ENCODE measurements around the gene KDM2B.

KDM2B gene

DNA sequence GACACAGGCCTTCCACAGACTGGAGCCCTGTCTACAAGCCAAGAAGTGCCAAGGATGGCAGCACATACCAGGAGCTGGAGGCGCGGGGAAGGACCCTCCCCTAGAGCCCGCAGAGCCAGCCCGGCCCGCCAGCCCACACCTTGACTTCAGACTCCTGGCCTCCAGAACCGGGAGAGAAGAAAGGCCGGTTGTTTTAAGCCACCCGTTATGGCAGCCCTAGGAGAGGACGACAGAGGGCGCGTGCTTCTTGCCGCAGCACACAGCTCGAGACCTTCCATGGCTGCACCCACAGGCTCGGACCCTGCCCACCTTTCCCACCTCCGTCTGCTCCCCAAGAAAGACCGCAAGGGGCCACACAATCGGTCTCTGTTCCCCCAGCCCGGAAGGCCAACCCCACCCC, 127.2 kb downstream of the KDM2B start:
- no peak for DNase-seq

DNA sequence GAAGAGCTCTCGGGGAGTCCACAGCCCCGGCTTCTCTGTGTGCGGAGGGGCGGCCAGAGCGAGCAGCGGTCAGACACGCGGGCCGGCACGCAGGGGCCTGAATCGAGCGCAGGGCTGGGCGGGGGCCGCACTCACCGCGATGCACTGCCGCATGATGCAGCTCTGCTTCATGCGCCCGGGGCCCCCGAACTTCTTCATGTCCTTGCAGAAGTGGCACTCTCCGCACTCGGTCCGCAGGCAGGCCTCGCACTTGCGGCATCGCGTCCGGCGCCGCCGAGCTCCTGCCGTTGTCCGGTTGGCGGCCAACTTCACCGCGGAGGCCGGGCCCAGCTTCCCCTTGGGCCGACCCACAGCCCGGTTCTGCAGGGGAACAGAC, 127.8 kb downstream of the KDM2B start:
- no peak for DNase-seq

DNA sequence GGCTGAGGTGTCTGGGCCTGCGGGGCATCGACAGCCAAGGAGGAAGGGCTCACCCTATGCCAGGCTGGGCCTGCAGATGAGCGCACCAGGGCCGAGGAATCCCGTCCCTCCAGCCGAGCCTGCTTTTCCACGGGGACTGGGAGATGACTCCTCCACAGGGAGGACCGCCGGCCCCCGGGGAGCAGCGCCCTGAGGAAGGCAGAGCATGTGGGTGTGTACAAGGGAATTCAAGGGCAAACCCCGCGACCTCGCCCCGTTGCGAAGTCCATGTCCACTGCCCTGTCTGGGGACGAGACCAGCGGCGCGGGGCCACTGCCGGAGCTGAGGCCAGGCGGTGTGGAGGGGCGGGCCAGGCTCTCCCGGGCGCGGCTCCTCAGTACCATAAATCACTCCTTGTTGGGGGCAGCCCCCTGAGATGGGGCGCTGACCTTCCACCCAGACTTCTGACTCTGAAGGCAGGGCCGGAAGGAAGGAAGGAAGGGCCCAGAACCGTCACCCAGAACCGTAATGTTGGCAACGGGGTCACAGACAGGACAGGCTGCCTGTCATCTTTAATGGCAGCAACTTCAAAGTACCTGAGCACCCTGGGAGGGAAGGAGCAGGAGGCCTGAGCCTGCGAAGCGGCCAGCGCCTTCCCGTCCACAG, 128.4 kb downstream of the KDM2B start:
- DNase-seq: no peak

DNA sequence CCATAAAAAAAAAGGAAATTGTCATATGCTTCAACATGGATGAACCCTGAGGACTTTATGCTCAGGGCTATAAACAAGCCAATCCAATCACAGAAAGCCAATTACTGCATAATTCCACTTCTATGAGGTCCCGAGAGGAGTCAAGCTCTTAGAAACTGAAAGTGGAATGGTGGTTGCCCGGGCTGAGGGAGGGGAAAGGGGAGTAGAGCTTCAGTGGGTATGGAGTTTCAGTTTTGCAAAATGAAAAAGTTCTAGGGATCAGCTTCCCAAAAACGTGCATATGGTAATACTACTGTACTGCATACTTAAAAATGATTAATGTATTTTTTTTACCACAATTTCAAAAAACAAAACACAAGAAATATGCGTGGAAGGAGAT, 128.9 kb downstream of the KDM2B start:
- DNase-seq: no peak

DNA sequence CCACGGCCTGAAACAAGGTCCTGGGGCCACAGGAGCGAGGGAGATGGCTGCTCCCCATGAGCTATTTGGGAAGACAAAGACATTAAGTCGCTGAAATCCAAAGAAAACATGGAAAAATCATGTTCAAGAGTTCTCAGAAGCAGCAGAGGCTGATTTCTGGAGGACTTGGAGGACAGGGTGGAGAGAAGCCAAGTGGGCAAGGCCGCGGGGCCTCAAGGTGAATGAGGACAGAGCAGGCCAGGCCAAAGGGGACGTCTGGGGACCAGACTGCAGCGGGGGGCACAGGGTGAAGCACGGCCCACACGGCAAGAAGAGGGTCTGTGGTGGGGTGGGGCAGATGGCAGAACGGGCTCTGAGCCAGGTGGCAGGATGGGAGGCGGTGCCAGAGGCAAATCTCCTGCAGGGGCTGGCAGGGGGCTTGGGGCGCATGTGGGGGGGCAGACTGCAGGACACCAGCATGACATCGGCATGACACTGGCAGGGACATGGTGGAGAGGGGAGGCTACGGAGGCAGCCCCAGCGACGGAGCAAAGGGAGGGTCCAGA, 132.0 kb downstream of the KDM2B start:
- no peak for DNase-seq

DNA sequence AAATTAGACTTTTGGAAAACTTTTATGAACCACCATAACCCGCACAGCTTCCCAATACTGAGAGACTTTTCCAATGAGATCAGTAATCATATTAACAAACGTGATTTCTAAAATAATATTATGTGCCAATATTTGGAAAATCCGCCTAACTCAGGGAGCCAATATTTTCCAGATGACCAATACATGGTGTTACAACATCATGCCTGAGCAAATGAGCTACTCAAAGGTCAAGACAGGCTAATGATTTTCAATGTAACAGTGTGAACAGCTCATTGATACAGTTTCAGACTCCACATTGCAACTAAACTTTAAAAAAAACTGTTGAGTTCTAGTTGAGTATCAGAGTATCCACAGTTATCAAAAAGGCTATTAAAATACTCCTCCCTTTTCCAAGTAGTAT, 134.1 kb downstream of the KDM2B start:
- DNase-seq: no peak

DNA sequence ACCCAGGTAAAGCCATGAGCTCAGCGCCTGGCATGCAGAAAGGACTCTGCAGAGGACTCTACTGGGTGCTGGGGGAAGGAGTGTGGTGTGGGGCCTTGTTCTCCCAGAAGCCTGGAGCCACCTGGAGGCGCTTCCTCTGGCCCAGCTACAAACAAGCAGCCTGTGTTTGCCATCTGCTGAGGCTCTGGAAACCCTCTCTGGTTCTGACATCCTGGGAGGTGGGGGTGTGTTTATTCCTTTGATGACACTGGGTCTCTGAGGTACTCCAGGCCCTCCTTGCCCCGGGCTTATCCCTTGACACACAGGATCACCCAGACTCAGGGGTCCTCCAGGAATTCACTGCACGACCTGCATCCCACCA, 136.0 kb downstream of the KDM2B start:
- no peak for DNase-seq

DNA sequence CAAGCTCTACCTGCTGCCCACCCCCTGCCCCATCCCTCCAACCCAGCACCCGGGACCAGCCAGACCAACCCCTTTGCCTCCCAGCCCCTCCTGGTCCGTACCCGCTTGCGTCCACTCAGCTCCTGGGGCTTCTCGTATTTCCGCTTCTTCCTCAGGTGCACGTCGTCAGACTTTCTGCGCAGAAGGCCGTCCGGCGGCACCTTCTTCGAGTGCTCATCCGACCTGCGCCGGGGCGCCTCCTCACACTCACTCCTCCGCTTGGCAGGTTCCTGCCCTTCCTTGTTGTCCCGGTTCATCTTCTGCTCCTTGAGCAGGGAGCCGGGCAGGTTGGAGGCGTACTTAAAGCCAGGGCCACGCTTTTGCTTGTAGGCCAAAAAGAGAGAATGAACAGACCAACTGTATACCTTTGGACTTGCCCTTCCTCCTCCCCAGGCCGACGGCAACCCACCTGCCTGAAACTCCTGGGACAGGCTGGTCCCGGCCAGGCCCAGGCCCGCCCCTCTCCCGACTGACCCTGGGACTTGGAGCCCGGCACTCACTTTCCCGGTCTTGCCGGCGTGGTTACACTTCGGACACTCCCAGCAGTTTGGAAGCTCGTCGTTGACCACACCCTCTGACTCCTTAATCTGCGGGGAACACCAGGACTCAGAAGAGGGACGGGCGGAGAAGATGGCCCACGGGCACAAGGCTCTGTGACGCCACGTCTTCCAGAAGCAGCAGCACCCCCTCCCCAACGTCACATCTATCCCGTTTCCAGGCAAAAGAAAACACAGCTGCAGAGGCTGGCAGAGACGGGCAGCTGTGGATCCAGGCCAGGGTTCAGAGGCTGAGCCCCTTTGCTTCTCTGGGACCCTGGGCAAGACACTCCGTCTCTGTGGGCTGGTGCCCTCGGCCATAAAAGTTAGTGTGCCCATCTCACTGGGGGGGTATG, 136.6 kb downstream of the KDM2B start:
- DNase-seq: no peak

DNA sequence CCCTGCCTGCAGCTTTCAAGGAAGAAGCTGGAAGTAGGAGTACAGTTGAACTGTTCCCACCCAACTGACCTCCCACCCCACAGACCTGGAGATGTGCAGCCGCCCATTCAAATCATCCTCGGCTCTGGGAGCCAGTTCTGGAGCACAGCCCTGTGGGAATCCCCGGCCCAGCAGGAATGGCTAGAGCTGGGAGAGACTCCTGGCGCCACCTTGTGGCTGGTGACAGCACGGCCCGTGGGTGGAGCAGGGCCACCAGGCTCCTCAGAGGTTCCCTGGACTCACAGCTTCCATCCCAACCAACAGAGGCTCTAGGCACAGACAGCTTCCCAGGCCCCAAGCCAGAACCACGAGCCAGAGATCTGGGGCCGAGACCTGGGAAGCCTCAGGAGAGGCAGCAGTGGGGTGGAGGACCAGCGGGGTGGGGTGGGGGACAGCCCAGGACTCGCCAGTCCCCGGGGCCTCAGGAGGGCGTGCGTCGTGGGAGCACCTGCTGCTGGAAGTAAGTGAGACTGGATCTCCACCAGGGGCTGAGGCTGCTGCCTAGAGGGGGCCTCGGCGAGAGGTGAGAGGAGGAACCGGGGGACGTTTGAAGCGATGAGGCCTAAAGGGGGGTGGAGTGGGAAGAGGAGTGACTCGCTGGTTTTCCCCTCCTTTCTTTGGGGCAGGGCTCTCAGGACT, 137.5 kb downstream of the KDM2B start:
- DNase-seq: peak; percentile 78

DNA sequence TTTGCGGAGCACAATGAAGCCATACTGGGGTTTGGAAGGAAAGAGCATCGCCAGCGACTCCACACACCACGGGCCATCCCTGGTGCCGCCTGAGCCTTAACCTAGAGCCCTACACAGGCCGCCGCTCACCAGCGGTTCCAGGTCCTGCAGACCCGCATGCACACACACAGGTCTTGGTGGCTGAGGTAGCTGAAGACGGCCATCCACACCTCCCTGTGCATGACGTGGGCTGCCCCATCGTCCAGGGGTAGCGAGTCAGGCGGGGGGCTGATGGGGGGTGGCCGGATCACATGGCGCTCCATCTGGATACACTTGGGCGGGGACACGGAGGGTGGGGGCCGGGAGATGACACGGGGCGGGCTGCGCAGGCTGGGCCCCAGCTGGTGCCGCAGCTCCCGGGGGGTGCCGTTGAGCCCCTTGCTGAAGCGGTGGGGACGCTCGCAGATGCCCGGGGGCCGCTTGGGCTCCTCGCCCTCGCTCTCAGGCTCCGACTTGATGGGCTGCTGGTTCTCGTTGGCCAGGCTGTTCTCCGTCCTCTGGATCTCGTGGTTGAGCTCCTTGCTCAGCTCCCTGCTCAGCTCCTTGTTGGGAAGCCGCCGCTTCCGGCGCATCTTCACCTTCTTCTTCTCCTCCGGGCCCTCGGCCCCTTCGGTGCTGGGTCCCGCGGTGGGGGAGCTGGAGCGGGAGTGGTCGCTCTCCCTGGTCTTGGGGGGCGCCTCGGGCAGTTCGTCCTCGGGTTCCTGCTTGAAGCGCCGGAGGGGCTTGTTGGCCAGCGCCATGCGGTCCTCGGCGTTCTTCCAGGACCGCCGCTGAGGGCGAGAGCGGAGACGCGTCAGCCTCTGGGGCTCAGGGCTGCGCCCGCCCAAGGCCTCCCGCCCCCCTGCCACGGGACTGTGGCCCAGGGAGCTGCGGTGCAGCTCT, 138.5 kb downstream of the KDM2B start:
- DNase-seq: no peak

DNA sequence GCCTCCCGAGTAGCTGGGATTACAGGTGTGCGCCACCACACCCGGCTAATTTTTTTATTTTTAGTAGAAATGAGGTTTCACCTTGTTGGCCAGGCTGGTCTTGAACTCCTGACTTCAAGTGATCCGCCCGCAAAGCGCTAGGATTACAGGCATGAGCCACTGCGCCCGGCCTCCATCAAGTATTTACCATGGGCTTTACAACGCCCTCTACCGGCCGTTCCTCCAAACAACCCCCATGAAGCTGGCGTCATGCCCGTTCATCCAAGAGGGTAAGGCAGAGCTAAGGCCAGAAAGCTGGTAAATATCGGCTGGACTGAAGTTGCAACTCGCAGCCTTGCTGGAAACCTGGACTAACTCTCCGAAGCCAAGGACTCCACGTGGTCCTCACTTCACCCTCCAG, 139.3 kb downstream of the KDM2B start:
- no peak for DNase-seq

DNA sequence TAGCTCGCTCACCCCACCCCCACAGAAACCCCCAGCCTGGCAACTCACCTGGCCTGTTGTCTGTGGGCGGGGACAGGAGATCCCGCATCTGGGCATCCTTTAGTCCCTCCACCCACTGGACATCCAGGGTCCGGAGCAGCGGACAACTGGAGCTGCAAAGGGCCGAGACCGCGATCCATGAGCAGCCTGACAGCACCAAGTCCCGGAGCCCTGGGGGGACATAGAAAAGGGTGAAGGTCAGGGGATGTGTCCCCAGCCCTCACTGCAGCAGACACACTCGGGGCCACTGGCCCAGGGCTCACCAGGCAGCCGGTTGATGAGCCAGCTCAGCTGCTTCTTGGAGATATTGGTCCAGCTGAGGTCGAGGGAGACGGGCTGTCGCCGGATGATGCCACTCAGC, 140.1 kb downstream of the KDM2B start:
- no peak for DNase-seq

DNA sequence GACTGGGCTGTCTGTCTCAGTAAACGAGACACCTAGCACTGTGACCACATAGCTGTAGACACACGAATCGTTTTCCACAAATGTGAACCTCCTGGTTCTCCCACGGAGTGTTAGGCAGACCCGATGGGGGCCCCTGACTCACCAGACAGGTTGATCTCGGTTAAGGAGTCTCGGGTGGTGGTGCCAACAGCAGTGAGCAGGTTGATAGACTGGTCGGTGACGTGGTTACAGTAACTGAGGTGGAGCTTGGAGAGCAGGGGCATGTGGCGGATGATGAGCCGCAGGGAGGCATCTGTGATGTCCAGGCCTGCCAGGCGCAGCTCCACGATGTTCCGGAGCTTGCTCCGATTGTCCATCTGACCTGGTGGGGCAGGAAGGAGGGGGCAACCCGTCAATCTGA, 141.1 kb downstream of the KDM2B start:
- DNase-seq: no peak

DNA sequence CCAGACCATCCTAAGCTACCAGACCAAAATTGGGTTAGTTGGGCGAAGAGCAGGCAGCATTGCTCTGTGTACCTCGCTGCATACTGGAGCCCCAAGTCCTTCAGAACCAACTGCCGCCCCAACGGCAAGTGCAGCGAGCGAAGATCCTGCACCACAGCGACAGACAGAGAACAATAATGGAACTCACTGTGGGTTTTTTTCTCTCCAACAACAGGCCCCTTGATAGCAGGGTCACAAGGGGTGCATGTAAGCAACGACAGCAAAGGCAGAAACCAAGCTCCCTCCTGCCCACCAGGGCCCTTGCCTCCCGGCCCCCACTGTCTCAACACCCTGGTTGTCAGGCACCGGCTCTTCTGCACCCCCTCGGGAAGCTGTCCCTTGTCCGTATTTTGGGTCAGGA, 141.9 kb downstream of the KDM2B start:
- no peak for DNase-seq

DNA sequence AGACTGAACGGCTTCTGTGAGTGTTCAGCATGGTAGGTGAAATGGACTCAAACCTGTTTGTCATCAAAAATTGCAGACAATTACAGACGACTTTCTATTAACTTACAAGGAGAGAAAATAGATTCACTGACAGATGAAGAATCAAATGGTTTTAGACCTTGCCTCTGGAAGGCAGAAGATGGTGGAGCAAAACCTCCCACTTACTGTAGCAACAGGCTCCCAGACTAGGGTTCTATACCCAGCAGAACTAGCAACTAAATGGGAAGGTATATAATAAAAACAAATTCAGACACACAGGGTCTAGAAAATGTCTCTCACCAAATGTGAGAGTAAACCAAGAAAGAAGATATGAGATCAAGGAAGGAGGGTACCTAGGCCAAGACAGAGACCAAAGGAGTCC, 144.1 kb downstream of the KDM2B start:
- no peak for DNase-seq

DNA sequence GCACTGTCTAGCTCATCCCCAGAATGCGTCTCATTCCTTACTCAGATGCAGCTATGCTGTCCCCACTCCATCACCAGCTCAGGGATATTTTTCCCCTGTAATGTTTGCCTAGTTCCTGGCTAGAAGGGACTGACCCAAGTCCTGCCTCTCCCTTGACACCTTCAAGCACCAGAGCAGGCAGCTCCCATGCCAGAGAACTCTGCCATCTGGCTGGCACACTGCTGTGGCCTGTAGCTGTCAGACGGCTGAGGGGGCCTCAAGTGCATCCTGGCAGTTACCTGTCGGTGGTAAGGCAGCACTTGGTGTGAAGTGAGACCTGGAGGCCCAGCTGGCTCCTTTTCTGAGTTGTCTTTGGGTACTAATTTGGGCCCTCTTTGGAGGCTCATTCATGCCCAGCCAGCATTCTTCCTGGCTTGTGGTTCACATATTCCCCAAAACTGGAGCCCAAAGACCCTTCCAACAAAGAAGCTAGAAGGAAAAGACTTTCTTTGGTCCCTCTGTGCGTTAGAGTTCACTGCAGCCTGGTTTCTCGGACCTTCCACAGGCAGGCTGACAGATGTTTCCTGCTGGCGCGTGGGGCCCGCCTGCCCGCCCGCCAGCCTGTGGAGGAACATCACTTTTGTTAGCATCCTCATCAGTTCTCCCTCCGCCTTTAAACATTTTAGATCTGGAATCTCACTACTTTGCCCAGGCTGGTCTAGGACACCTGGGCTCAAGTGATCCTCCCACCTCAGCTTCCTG, 147.9 kb downstream of the KDM2B start:
- no peak for DNase-seq

DNA sequence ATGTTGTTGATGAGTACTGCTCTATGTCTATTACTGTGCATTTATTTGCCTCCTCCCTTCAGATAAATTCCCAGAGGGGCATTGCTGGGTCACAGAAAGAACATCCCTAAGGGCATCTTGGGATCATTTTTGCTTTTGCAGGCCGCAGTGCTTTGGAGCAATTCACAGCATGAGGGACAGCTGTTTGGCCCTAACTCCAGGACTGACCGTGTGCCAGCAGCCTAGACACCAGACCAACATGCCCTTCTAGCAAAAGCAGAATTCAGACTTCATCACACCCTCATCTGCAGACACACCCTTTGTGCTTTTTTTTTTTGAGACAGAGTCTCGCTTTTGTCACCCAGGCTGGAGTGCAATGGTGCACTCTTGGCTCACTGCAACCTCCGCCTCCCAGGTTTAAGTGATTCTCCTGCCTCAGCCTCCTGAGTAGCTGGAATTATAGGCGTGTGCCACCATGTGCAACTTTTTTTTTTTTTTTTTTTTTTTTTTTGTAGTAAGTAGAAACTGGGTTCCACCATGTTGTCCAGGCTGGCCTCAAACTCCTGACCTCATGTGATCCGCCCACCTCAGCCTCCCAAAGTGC, 149.9 kb downstream of the KDM2B start:
- DNase-seq: no peak

DNA sequence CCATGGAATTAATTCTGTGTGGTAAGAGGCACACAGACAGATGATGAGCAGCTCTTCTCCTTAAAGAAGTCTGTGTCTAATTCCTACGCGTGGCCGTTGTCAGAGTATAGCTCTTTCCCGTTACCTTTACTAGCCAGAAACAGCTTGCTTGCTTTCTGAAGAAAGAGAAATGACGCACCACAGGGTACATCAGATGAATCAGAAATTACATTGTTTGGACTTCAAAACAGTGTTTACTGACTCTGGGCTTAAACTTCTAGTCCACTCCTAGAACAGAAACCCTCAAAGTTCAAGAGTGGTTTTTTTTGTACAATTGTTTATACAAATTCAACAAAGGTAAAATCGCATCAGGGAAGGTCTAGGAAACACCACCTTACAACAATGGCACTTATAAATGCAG, 151.9 kb downstream of the KDM2B start:
- DNase-seq: no peak

DNA sequence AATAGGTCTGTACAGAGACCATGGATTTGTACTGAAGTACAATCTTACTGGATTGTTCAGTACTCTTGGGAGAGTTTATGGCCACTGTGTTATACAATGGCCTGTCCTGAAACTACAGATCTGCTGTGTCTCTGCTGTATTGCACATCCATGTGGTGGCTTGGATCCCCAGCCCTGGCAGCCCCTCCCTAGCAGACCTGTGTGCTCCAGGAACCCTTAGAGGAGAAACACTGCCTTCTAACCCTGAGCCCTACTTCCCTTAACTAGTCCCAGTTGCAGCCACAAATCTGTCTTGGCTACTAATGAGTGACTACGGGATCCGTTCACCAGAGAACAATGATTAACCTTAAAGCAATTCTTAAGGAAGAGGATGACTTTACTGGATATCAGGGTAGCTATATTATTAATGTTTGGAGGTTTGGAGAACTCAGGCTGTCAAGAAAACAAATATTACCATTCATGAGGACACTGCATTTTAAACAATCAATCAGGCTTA, 153.2 kb downstream of the KDM2B start:
- DNase-seq: no peak

DNA sequence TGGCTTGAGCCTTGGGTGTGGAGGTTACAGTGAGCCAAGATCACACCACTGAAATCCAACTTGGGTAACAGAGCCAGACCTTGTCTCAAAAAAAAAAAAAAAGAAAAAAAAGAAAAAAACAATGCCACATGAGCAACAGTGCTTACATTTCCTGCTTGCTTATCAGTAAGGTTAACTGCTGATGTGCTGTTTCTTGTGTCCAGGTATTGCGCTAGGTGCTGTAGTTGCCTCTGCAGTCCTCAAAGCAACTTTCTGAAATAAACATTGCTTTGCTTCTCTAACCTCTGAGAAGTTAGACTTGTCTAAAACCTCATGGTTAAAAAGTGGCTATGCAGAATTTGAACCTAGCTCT, 156.2 kb downstream of the KDM2B start:
- DNase-seq: no peak

Data from activated T-cell treated with anti-CD3 and anti-CD28 coated beads, Interleukin-2, amount 50 U/mL, for 1 hour (primary cell).